Tibial nerve (tissue), 4 donors: ENCODE measurements around the gene RANBP10.

Source experiments
- CTCF ChIP-seq, 5 experiments: fragments of 200-600 bp in 3 of 5; fragments of 450-650 bp in 2 of 5; sonication (generic) in 3 of 5; IDR thresholded peaks; one replicate each; pipeline ENCODE4 v1.5.1; 2016 to 2019; ENCODE audit warnings: antibody characterized with exemption in 5 of 5, mild to moderate bottlenecking in 3 of 5, moderate library complexity in 2 of 5
- EP300 ChIP-seq, 2 donors: sonication (generic); formaldehyde crosslinking; IDR thresholded peaks; one replicate each; pipeline ENCODE4 v1.6.1; 2017; ENCODE audit warnings: antibody characterized with exemption in 2 of 2, mild to moderate bottlenecking in 1 of 2
- POLR2A ChIP-seq, 2 donors: fragments of 450-650 bp; IDR thresholded peaks; one replicate each; pipeline ENCODE4 v1.6.1; 2017; ENCODE audit warnings: antibody characterized with exemption in 2 of 2, mild to moderate bottlenecking in 2 of 2, moderate library complexity in 2 of 2

- TF ChIP-seq EP300 (IDR thresholded peaks at IDR 0.05) (no peak), POLR2A (IDR thresholded peaks at IDR 0.05) (no peak), CTCF (IDR thresholded peaks at IDR 0.05) (no peak)
Observed at GRCh38 chr16:67748834-67749233, 57.5 kb downstream of the RANBP10 start.
